Cardiac muscle cell (in vitro differentiated cells and primary cell): Measurements from ENCODE around the gene LDLRAD4. TPM values are rescaled to one million over a fixed set of nuclear protein-coding genes. Genes with fewer than 3 reads are reported as not detected.

ENCODE experiments used
- DNase-seq, 2 donors: peaks; one replicate each; pipeline versions ENCODE4 v3.0.0 to v3.0.0-alpha.2; 2010 to 2017; ENCODE audit warnings: low read depth in 1 of 2, low spot score in 1 of 2
- H3K27ac ChIP-seq: fragments of 200-600 bp; sonication (generic); 2 replicates; pipeline ENCODE4 v1.5.1; 2016
- H3K27me3 ChIP-seq: fragments of 200-600 bp; sonication (generic); 2 replicates; pipeline ENCODE4 v1.6.0; 2016; ENCODE audit warnings: control low read depth
- H3K36me3 ChIP-seq: fragments of 200-600 bp; sonication (generic); 2 replicates; pipeline ENCODE4 v1.5.1; 2016; ENCODE audit warnings: control low read depth
- H3K4me1 ChIP-seq: fragments of 200-600 bp; sonication (generic); 2 replicates; pipeline ENCODE4 v1.8.1; 2017; ENCODE audit warnings: low read depth, mild to moderate bottlenecking, mixed run types
- H3K4me3 ChIP-seq: fragments of 200-600 bp; sonication (generic); 2 replicates; pipeline ENCODE4 v1.5.1; 2016; ENCODE audit warnings: mild to moderate bottlenecking
- H3K9me3 ChIP-seq: fragments of 200-600 bp; sonication (generic); 2 replicates; pipeline ENCODE4 v1.5.1; 2017; ENCODE audit warnings: low read depth, mild to moderate bottlenecking, control low read depth
- polyA plus RNA-seq: library from polyadenylated mRNA; unstranded; fragments of >200 nt; fragmentation: Nextera tagmentation; extraction: Ambion mirVana; gene quantifications from 2 replicates; pipeline ENCODE4 v1.2.1, GENCODE V29; 2016
- total RNA-seq: library from RNA; depleted of rRNA; stranded (reverse); fragments of >200 nt; gene quantifications from 2 replicates; pipeline ENCODE4 v1.2.3, GENCODE V29; 2016
- TF ChIP-seq, protein P1 (sequence below): IDR thresholded peaks from 2 replicates; pipeline ENCODE4 v1.5.1; 2012; ENCODE audit warnings: low read depth, mild to moderate bottlenecking, low read length

Gene LDLRAD4
- total and polyA plus RNA-seq, 2 experiments from 2014 or later = 10.5 to 11.5 TPM

DNA sequence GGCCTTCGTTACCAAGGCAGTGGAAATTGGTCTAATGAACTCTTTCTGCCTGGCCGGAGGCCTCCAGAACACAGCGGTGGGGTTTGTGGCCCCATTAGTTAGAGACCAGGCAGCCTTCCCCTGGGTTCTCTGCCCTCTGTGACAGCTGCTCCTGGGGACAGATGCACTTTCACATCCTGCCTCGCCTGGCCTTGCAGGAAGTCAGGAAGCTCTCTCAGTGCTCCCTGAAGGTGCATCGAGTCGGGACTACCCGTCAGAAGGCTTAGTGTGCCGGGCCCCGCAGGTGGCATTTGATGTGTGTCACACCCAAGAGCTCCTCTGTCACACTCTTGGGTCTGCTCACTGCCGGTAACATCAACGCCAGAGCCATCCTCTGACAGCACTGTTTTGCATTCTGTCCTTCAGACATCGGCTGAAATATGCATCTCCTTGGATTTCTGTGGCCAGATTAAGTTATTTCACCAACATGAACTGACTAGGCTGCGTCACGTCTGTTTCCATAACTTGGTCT, 158.3 kb downstream of the LDLRAD4 start:
- Histone ChIP-seq H3K27me3 (no peaks in the 10 kb centered on the region), H3K9me3 (no peaks in the 10 kb centered on the region), H3K4me1 (peaks cover 33% of the 10 kb centered on the region), H3K36me3 (no peaks in the 10 kb centered on the region), H3K4me3 (no peak overlapping the region), H3K27ac (no peak overlapping the region)
- TF ChIP-seq, protein P1, sequence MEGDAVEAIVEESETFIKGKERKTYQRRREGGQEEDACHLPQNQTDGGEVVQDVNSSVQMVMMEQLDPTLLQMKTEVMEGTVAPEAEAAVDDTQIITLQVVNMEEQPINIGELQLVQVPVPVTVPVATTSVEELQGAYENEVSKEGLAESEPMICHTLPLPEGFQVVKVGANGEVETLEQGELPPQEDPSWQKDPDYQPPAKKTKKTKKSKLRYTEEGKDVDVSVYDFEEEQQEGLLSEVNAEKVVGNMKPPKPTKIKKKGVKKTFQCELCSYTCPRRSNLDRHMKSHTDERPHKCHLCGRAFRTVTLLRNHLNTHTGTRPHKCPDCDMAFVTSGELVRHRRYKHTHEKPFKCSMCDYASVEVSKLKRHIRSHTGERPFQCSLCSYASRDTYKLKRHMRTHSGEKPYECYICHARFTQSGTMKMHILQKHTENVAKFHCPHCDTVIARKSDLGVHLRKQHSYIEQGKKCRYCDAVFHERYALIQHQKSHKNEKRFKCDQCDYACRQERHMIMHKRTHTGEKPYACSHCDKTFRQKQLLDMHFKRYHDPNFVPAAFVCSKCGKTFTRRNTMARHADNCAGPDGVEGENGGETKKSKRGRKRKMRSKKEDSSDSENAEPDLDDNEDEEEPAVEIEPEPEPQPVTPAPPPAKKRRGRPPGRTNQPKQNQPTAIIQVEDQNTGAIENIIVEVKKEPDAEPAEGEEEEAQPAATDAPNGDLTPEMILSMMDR = no peak
- no peak for DNase-seq

DNA sequence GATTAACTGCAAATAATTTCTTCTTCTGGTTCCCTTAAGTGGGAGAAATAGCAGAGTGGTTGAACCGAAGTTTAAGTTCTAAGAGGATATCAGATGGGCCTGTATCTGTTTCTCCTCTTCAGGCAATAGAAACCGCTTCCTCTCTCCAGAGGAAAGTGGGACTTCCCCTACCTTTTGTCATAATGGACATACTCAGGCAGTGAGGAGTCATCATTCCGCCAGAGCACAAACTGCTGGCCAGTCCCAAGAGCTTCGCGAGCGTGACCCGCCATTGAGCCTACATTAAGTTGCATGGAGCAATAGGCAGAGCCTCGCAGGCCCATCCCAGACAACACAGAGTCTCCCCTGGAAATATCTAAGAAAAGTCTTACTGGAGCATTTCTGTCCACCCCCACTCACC, 158.9 kb downstream of the LDLRAD4 start:
- TF ChIP-seq, protein P1 = no peak
- Histone ChIP-seq H3K27me3 (no peaks in the 10 kb centered on the region), H3K9me3 (no peaks in the 10 kb centered on the region), H3K27ac (peak overlapping the region; percentile 56), H3K36me3 (no peaks in the 10 kb centered on the region), H3K4me3 (no peak overlapping the region), H3K4me1 (peaks cover 39% of the 10 kb centered on the region)
- no peak for DNase-seq

DNA sequence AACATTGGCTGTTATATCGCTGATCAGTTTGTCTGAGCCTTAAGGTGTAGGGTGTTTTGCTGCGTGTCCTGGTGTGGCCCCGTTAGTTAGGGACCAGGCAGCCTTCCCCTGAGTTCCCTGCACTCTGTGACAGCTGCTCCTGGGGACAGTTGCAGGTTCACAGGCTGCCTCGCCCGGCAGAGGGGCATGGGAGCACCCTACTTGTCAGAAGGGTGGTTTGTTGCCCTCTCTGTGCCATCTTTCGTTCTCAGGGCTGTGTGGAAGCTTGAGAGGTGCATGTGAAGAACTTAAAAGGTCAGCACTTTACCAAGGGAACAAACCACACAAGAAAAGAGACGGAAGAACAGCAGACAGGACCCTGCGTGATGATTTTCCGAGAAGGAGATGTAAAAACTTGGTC, 159.6 kb downstream of the LDLRAD4 start:
- no peak for DNase-seq
- Histone ChIP-seq H3K4me3 (no peak overlapping the region), H3K27ac (peak overlapping the region; percentile 56), H3K36me3 (no peaks in the 10 kb centered on the region), H3K9me3 (no peaks in the 10 kb centered on the region), H3K27me3 (no peaks in the 10 kb centered on the region), H3K4me1 (peaks cover 39% of the 10 kb centered on the region)
- TF ChIP-seq, protein P1 = no peak

DNA sequence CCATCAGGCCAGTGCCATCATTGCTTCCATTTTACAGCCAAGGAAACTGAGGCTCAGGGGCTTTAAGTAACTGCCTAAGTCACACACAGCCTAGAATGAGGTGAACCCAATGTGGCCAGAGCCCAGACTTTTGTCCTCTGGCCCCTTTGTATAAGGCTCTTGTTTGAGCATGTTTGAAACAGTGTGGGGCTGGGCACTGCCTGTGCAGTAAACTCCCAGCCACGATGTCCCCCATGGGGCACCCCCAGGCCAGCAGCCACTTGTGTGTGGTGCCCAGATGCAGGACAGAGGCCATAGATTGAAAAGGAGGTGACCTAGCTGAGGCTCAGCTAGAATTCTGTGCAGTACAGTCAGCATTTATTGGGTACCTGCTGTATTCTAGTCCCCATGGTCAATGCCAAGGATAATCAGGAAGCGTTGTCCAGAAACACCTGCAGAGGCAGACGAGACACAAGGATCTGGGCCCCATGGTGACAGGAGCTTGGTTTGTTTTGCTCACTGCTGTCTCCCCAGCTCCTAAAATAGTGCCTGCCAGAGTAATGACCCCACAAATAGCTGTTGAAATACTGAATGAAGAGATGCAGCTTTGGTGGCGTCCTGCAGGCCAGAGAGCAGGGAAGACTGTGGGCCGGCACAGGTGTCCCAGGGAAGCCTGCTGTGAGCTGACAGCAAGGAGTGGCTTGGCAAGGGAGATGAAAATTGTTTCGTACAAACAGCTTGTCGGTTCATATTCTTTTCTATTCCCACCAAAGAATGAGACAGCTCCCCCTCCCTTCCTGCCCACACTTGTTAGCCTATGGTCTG, 160.7 kb downstream of the LDLRAD4 start:
- Histone ChIP-seq H3K36me3 (no peaks in the 10 kb centered on the region), H3K4me1 (peaks cover 39% of the 10 kb centered on the region), H3K9me3 (no peaks in the 10 kb centered on the region), H3K27ac (peak overlapping the region; percentile 76), H3K4me3 (no peak overlapping the region), H3K27me3 (no peaks in the 10 kb centered on the region)
- DNase-seq = peak in 1 of 2 donors; percentile 72
- TF ChIP-seq, protein P1 = no peak

DNA sequence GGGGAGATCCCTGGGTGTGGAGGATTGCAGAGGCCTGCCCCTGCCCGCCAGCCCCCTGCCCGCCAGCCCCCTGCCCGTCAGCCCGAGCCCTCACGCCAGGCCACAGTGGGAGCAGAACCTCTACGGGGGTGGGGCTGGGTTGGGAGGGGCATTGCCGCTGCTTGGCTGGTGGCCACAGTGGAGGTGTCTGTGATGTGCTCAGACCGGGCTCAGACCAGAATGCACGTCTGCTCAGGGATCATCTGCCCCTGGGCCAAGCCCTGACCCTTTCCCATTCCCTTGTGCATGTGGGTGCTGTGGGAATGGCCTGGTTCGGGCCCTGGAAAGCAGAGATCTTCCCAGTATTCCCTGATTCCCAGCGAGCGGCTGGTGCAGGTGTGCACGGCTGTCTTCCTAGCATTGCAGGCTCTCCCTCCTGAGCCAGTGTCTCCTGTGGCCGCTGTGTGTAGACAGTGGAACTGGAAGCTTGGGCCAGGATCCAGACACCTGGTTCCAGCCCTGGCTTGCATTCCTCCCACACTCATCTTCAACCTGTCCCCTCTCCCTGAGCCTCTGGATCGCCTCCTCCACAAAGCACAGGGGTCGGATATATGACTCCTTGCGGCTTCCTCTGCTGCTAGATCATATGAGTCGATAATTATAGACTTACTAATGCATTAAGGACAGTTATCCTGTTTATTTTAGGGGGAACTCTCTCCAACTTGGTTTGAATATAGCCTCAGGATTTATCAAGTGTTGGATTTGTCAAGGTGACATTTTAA, 161.6 kb downstream of the LDLRAD4 start:
- H3K36me3 ChIP-seq = no peaks in the 10 kb centered on the region
- H3K27ac ChIP-seq = peak overlapping the region; percentile 76
- H3K4me3 ChIP-seq = no peak overlapping the region
- TF ChIP-seq, protein P1 = no peak
- H3K4me1 ChIP-seq = peaks cover 39% of the 10 kb centered on the region
- no peaks in the 10 kb centered on the region for H3K9me3 ChIP-seq
- H3K27me3 ChIP-seq = no peaks in the 10 kb centered on the region
- DNase-seq = no peak
